GM18951 (cell line): ENCODE measurements around the gene PEAK1.

Experiments used
- POLR2A ChIP-seq: IDR thresholded peaks from 4 replicates; pipeline ENCODE4 v1.6.1; 2011; ENCODE audit warnings: mild to moderate bottlenecking; ENCODE audit not compliant: insufficient read length, insufficient read depth; ENCODE audit errors: extremely low read depth
- in situ Hi-C: fragments of 300-500 bp; cut with MboI; formaldehyde crosslinking; loops from one replicate; pipeline ENCODE4 v1.12.0; 2022; ENCODE audit warnings: low sequenced_read_pairs, mixed read lengths, inconsistent platforms; ENCODE audit not compliant: unreplicated experiment

Gene PEAK1

GRCh38 chr15:77064063-77064462 is 355.8 kb downstream of the PEAK1 start:
- in situ Hi-C loops = no loop called here
- TF ChIP-seq POLR2A = no peak

GRCh38 chr15:77063249-77063648 is 356.7 kb downstream of the PEAK1 start:
- in situ Hi-C loops = no loop called here
- no peak for TF ChIP-seq POLR2A

DNA sequence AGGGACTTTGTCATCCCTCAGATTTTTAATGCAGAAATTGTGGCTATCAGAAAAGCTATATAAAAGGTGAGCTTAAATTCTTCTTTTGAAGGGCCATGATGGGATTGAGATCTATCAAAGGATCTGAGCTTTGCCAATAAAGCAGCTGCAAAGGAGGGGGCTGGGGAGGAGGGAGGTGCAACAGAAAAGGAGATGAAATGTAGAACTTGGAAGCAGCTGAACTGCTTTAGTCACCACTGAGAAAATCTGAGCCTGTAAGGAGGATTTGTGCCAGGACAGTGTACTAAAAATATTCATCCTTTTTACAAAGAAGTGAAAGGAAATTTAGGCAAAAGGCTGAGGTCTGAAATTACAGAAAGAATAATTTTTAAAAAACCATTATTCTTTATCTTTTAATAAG is 359.4 kb downstream of the PEAK1 start:
- in situ Hi-C loops = no loop called here

DNA sequence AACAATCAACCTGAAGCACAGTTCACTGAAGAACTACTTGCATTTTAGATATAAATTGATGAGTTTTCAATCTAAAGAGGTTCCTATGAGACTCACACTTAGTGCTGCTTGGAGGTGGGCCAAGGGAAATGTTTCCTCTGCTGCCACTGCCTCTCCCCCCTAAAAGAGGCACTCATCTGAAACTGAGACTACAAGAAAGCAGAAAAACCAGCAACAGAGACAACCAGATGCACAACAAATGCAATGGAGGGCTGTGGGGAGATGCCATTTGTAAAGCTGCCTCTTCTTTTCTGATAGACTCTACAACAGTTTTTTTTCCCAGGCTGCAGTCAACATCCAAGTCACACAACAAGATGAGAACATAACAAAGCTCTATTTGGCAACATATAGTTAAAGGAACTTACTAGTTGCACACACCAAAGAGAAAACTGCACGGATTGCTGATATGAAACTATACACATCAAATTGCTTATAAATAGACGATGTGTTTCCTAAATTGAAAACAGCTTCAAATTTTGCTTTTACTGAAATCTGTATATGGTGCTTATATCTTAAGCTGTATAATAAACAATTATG is 360.0 kb downstream of the PEAK1 start:
- in situ Hi-C loops = no loop called here
- no peak for TF ChIP-seq POLR2A

More for the DNA sequence above, 359.4 kb downstream of the PEAK1 start:
- TF ChIP-seq POLR2A = no peak

DNA sequence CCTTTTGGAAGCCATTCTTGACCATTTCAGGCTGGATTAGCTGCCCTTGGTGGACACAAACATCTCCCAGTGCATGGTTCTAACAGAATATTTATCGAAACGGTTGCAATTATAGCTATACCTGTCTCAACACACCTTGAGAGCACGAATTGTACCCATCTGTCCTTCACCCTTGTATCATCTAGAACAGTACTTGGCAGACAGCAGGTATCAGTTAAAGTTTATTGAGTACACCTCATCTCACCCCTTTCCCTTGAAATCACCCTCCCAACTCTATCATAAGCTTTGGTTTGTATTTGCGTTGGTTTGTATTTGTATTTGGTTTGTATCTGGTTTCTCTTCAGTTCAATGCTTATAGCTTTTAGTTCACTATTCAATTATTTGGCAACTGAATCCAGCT is 361.4 kb downstream of the PEAK1 start:
- no peak for TF ChIP-seq POLR2A
- in situ Hi-C loops = no loop called here

DNA sequence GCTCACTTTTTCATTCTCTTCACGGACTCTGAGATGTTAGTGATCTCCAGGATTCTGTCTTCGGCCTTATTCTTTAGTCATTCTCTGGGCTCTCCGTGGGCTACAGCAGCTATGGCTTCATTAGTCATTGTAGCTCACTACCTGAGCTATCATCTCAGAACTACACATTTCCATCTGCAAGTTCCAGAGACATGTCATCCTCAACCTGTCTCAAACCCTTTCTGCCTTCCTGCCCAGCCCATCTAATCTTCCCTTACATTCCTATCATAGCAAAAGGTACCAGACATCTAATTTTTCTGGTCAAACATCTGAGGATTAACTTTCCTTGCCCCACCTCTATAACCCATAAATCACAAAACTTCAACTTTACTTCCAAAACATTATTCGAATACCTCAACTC is 362.2 kb downstream of the PEAK1 start:
- TF ChIP-seq POLR2A = no peak
- in situ Hi-C loops = no loop called here

DNA sequence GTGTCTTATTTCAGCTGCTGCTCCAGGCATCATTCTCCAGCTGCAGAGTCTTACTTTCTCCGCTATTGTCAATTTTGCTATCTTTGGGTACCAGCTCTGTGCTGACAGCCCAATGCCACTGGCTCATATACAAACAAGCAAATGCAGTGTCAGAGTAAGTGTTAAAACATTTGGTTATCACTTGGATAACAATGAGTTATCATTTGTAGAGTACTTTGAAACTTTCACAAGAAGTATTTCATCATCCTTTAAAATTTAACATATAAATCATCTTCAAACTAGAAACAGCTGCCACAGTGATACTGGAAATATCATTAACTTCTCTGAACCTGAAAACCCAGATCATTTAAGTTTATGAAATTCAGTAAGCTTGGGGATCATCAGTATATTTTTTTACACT is 362.8 kb downstream of the PEAK1 start:
- in situ Hi-C loops = no loop called here
- no peak for TF ChIP-seq POLR2A

GRCh38 chr15:77053709-77054108 is 366.2 kb downstream of the PEAK1 start:
- TF ChIP-seq POLR2A = no peak
- in situ Hi-C loops = no loop called here

- in situ Hi-C loops = no loop called here
- no peak for TF ChIP-seq POLR2A
These were observed 367.3 kb downstream of the PEAK1 start for GRCh38 chr15:77052556-77052955.
